HCT116 (cell line): Measurements from ENCODE around the gene TRPM4. TPM values are rescaled to one million over a fixed set of nuclear protein-coding genes. Genes with fewer than 3 reads are reported as not detected.

Source experiments
- ATAC-seq: fragments of 200-7000 bp; cut with Tn5 transposase; 2 replicates; pipeline ENCODE4 v1.9.1; 2020; ENCODE audit warnings: mild to moderate bottlenecking, moderate library complexity
- BruUV-seq: library from RNA; stranded (reverse); fragments of 400-500 nt; replicated peaks from 2 replicates; lab custom pipeline; 2021; lab: Mats Ljungman, UMichigan
- CTCF ChIA-PET: fragments of 300-600 bp; sonication (Branson Sonifier 250); formaldehyde crosslinking; loops from one replicate; lab custom pipeline; 2021; ENCODE audit warnings: antibody characterized with exemption; lab: Charles Lee
- POLR2A ChIA-PET: fragments of 300-600, 350-600 bp; sonication (Branson Sonifier 250); formaldehyde crosslinking; loops from one replicate; lab custom pipeline; 2021; ENCODE audit warnings: antibody characterized with exemption; lab: Charles Lee
- RAD21 ChIA-PET, 2 experiments: fragments of 300-600 bp; sonication (Branson Sonifier 250); formaldehyde crosslinking; loops; one replicate each; lab custom pipeline; 2023; ENCODE audit warnings: low total read pairs in 2 of 2; ENCODE audit not compliant: uncharacterized antibody in 2 of 2, unreplicated experiment in 2 of 2, low non-redundant PET in 1 of 2; lab: Charles Lee
- DNase-seq: peaks from one replicate; pipeline ENCODE4 v3.0.0-alpha.2; 2010; ENCODE audit warnings: low read depth, low spot score
- H2AFZ ChIP-seq: fragments of 200-600 bp; shearing (Covaris generic), sonication (generic); 2 replicates; pipeline ENCODE4 v1.6.1; 2017; ENCODE audit warnings: low read depth, mixed run types, mixed read lengths, antibody characterized with exemption, low read length; ENCODE audit not compliant: poor library complexity, severe bottlenecking
- H3K27ac ChIP-seq: 2 replicates; pipeline ENCODE4 v1.5.1; 2012; ENCODE audit warnings: low read depth, low read length
- H3K27me3 ChIP-seq: fragments of 200-600 bp; sonication (generic); 2 replicates; pipeline ENCODE4 v1.6.1; 2016; ENCODE audit warnings: mixed run types, low read length, mixed read lengths; ENCODE audit not compliant: insufficient read depth
- H3K36me3 ChIP-seq, 2 experiments: fragments of 200-500 bp in 1 of 2; fragments of 200-600 bp in 1 of 2; sonication (Bioruptor generic) in 1 of 2; sonication (generic) in 1 of 2; 2 replicates each; pipeline versions ENCODE4 v1.5.1 to v1.6.1; 2014 to 2016; ENCODE audit warnings: low read length in 2 of 2, inconsistent platforms in 1 of 2, mixed read lengths in 1 of 2, mixed run types in 1 of 2; ENCODE audit not compliant: insufficient read depth in 2 of 2, control insufficient read depth in 1 of 2
- H3K4me1 ChIP-seq, 2 experiments: fragments of 200-600 bp in 1 of 2; sonication (generic) in 1 of 2; 2 replicates each; pipeline versions ENCODE4 v1.5.1 to v1.6.1; 2012 to 2017; ENCODE audit warnings: low read length in 2 of 2, inconsistent platforms in 1 of 2, mild to moderate bottlenecking in 1 of 2, mixed read lengths in 1 of 2, mixed run types in 1 of 2, moderate library complexity in 1 of 2; ENCODE audit not compliant: insufficient read depth in 2 of 2, control insufficient read depth in 1 of 2
- H3K4me2 ChIP-seq: fragments of 200-600 bp; sonication (generic); 2 replicates; pipeline ENCODE4 v1.6.1; 2017; ENCODE audit warnings: mixed run types, low read length, mixed read lengths
- H3K4me3 ChIP-seq, 2 experiments: fragments of 200-600 bp in 1 of 2; sonication (generic) in 1 of 2; replicated peaks in 1 of 2; 2 replicates each; pipeline ENCODE4 v1.5.1; 2011 to 2016; ENCODE audit warnings: low read length in 2 of 2, control low read depth in 1 of 2, low read depth in 1 of 2, mild to moderate bottlenecking in 1 of 2, mixed read lengths in 1 of 2, mixed run types in 1 of 2
- H3K79me2 ChIP-seq: fragments of 200-600 bp; sonication (generic); 2 replicates; pipeline ENCODE4 v1.6.1; 2017; ENCODE audit warnings: mild to moderate bottlenecking, mixed run types, low read length, moderate library complexity, mixed read lengths; ENCODE audit not compliant: insufficient read depth
- H3K9ac ChIP-seq: fragments of 200-600 bp; sonication (generic); 2 replicates; pipeline ENCODE4 v1.6.1; 2016; ENCODE audit warnings: low read length, mixed read lengths
- H3K9me2 ChIP-seq: fragments of 200-600 bp; sonication (generic), shearing (Covaris generic); 2 replicates; pipeline ENCODE4 v1.6.1; 2017; ENCODE audit warnings: mixed run types, mild to moderate bottlenecking, moderate library complexity; ENCODE audit not compliant: insufficient read depth
- H3K9me3 ChIP-seq, 2 experiments: fragments of 200-500 bp in 1 of 2; fragments of 200-600 bp in 1 of 2; sonication (Bioruptor generic) in 1 of 2; sonication (generic) in 1 of 2; 2 replicates each; pipeline ENCODE4 v1.6.1; 2014 to 2017; ENCODE audit warnings: low read length in 2 of 2, mixed read lengths in 2 of 2, inconsistent platforms in 1 of 2, low read depth in 1 of 2, mild to moderate bottlenecking in 1 of 2, mixed run types in 1 of 2, moderate library complexity in 1 of 2; ENCODE audit not compliant: control insufficient read depth in 1 of 2, insufficient read depth in 1 of 2
- H4K20me1 ChIP-seq: fragments of 200-600 bp; sonication (generic), shearing (Covaris generic); 2 replicates; pipeline ENCODE4 v1.6.1; 2017; ENCODE audit warnings: mixed run types, mild to moderate bottlenecking, moderate library complexity; ENCODE audit not compliant: insufficient read depth
- CEBPB ChIP-seq: IDR thresholded peaks from 2 replicates; pipeline ENCODE4 v1.6.1; 2012; ENCODE audit warnings: low read depth
- EGR1 ChIP-seq: IDR thresholded peaks from 2 replicates; pipeline ENCODE4 v1.6.1; 2012; ENCODE audit warnings: low read depth
- EZH2 ChIP-seq: fragments of 200-600 bp; sonication (generic); IDR thresholded peaks from 2 replicates; pipeline ENCODE4 v1.6.1; 2017; ENCODE audit warnings: antibody characterized with exemption, mixed run types
- EZH2phosphoT487 ChIP-seq: fragments of 200-600 bp; IDR thresholded peaks from 2 replicates; pipeline ENCODE4 v1.6.1; 2018; ENCODE audit warnings: antibody characterized with exemption, borderline replicate concordance
- JUND ChIP-seq: IDR thresholded peaks from 2 replicates; pipeline ENCODE4 v1.6.1; 2012
- POLR2A ChIP-seq: IDR thresholded peaks from 2 replicates; pipeline ENCODE4 v1.7.0; 2011; ENCODE audit warnings: borderline replicate concordance; ENCODE audit not compliant: insufficient read depth, insufficient read length; ENCODE audit errors: extremely low read depth
- POLR2AphosphoS5 ChIP-seq: IDR thresholded peaks from 2 replicates; pipeline ENCODE4 v1.6.1; 2011; ENCODE audit warnings: mild to moderate bottlenecking, low read depth, low read length, moderate library complexity
- RAD21 ChIP-seq: IDR thresholded peaks from 2 replicates; pipeline ENCODE4 v1.6.1; 2012; ENCODE audit warnings: low read depth, mild to moderate bottlenecking
- SIN3A ChIP-seq: IDR thresholded peaks from 2 replicates; pipeline ENCODE4 v1.6.1; 2012; ENCODE audit warnings: low read depth
- SP1 ChIP-seq: IDR thresholded peaks from 2 replicates; pipeline ENCODE4 v1.6.1; 2012; ENCODE audit warnings: low read depth
- SRF ChIP-seq: IDR thresholded peaks from 2 replicates; pipeline ENCODE4 v1.6.1; 2012; ENCODE audit warnings: low read depth
- TCF7L2 ChIP-seq: IDR thresholded peaks from 2 replicates; pipeline ENCODE4 v1.7.0; 2011; ENCODE audit warnings: borderline replicate concordance, inconsistent platforms; ENCODE audit not compliant: insufficient read depth, insufficient read length; ENCODE audit errors: extremely low read depth
- YY1 ChIP-seq: IDR thresholded peaks from 2 replicates; pipeline ENCODE4 v1.6.1; 2011; ENCODE audit warnings: low read length, low read depth, moderate library complexity, mild to moderate bottlenecking; ENCODE audit not compliant: insufficient replicate concordance; ENCODE audit errors: extremely low read depth
- ZFX ChIP-seq: fragments of 450-650 bp; IDR thresholded peaks from 2 replicates; pipeline ENCODE4 v1.6.1; 2017
- ZNF274 ChIP-seq: fragments of 200-500 bp; sonication (Bioruptor generic); IDR thresholded peaks from 2 replicates; pipeline ENCODE4 v1.6.1; 2014; ENCODE audit warnings: mild to moderate bottlenecking, low read depth, low read length, inconsistent platforms
- intact Hi-C: fragments of 100-400 bp; cut with micrococcal nuclease; formaldehyde crosslinking; loops from 2 replicates; pipeline ENCODE4 v1.10.0; 2022
- total RNA-seq: library from RNA; stranded (reverse); gene quantifications from one replicate; pipeline ENCODE4 v1.2.1, GENCODE V29; 2021; ENCODE audit not compliant: unreplicated experiment
- TF ChIP-seq, protein P1 (sequence below): IDR thresholded peaks from 2 replicates; pipeline ENCODE4 v1.6.1; 2012
- TF ChIP-seq, protein P2 (sequence below): IDR thresholded peaks from 2 replicates; pipeline ENCODE4 v1.6.1; 2012; ENCODE audit warnings: low read depth
- TF ChIP-seq, protein P3 (sequence below): IDR thresholded peaks from 2 replicates; pipeline ENCODE4 v1.6.1; 2012

The TRPM4 gene
- total RNA-seq, 1 experiment from 2014 or later: 44.2 TPM

DNA sequence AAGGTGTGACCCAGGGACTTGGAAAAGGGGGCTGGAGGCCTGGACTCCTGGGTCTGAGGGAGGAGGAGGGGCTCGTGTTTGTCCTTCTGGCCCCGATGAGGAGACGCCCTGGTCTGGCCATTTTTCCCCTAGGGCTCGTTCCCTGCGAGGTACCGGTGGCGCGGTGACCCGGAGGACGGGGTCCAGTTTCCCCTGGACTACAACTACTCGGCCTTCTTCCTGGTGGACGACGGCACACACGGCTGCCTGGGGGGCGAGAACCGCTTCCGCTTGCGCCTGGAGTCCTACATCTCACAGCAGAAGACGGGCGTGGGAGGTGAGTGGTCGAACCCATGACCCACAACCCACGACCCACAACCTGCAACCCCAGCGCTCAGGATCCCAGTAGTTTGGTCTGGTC is 10.8 kb downstream of the TRPM4 start:
- no peaks in the 10 kb centered on the region for H4K20me1 ChIP-seq
- H3K4me1 ChIP-seq: no peaks in the 10 kb centered on the region; a peak in 1 of 4 replicates
- POLR2A ChIA-PET: no interaction called here
- H2AFZ ChIP-seq: no peak overlapping the region
- CTCF ChIA-PET: no interaction called here
- no peaks in the 10 kb centered on the region for H3K79me2 ChIP-seq
- no peak overlapping the region for H3K27ac ChIP-seq
- no TSS peak for BruUV-seq
- H3K9me2 ChIP-seq: no peaks in the 10 kb centered on the region
- ATAC-seq (no peak), DNase-seq (no peak)
- peaks cover 7 to 14% of the 10 kb centered on the region in 2 experiments for H3K36me3 ChIP-seq
- no peak overlapping the region for H3K9ac ChIP-seq
- RAD21 ChIA-PET: no interaction called here
- no peaks in the 10 kb centered on the region for H3K27me3 ChIP-seq
- H3K4me3 ChIP-seq: no peak overlapping the region
- no peak overlapping the region for H3K4me2 ChIP-seq
- H3K9me3 ChIP-seq: no peaks in the 10 kb centered on the region
- TF ChIP-seq ZFX: no peak
- TF ChIP-seq TCF7L2: no peak
- no peak for TF ChIP-seq JUND
- no peak for TF ChIP-seq SP1
- TF ChIP-seq, protein P1, sequence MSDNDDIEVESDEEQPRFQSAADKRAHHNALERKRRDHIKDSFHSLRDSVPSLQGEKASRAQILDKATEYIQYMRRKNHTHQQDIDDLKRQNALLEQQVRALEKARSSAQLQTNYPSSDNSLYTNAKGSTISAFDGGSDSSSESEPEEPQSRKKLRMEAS: no peak
- TF ChIP-seq, protein P2, sequence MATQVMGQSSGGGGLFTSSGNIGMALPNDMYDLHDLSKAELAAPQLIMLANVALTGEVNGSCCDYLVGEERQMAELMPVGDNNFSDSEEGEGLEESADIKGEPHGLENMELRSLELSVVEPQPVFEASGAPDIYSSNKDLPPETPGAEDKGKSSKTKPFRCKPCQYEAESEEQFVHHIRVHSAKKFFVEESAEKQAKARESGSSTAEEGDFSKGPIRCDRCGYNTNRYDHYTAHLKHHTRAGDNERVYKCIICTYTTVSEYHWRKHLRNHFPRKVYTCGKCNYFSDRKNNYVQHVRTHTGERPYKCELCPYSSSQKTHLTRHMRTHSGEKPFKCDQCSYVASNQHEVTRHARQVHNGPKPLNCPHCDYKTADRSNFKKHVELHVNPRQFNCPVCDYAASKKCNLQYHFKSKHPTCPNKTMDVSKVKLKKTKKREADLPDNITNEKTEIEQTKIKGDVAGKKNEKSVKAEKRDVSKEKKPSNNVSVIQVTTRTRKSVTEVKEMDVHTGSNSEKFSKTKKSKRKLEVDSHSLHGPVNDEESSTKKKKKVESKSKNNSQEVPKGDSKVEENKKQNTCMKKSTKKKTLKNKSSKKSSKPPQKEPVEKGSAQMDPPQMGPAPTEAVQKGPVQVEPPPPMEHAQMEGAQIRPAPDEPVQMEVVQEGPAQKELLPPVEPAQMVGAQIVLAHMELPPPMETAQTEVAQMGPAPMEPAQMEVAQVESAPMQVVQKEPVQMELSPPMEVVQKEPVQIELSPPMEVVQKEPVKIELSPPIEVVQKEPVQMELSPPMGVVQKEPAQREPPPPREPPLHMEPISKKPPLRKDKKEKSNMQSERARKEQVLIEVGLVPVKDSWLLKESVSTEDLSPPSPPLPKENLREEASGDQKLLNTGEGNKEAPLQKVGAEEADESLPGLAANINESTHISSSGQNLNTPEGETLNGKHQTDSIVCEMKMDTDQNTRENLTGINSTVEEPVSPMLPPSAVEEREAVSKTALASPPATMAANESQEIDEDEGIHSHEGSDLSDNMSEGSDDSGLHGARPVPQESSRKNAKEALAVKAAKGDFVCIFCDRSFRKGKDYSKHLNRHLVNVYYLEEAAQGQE: no peak
- no peak for TF ChIP-seq EZH2phosphoT487
- TF ChIP-seq CEBPB: no peak
- no peak for TF ChIP-seq ZNF274
- TF ChIP-seq, protein P3, sequence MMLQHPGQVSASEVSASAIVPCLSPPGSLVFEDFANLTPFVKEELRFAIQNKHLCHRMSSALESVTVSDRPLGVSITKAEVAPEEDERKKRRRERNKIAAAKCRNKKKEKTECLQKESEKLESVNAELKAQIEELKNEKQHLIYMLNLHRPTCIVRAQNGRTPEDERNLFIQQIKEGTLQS: no peak
- TF ChIP-seq RAD21: no peak
- TF ChIP-seq EZH2: no peak
- no peak for TF ChIP-seq YY1
- TF ChIP-seq SIN3A: no peak
- TF ChIP-seq SRF: no peak
- TF ChIP-seq POLR2A: no peak
- no peak for TF ChIP-seq EGR1
- TF ChIP-seq POLR2AphosphoS5: no peak
- TF ChIP-seq, all 23 proteins: peak for 0
- intact Hi-C loops: no loop called here
